HUES6 (cell line): ENCODE measurements around the gene SNX8.
"Not testable (repeated sequence)": the region's sequence is repeated elsewhere in the genome, so short reads cannot be mapped to it uniquely, and the experiment has no call there.

Experiments used
- H3K27ac ChIP-seq: 2 replicates; pipeline ENCODE4 v1.7.0; 2013; ENCODE audit warnings: low read depth, mild to moderate bottlenecking, low read length, inconsistent platforms
- H3K27me3 ChIP-seq: 2 replicates; pipeline ENCODE4 v1.6.1; 2013; ENCODE audit warnings: low read length; ENCODE audit not compliant: control insufficient read depth, insufficient read depth
- H3K36me3 ChIP-seq: 2 replicates; pipeline ENCODE4 v1.6.1; 2013; ENCODE audit warnings: low read length; ENCODE audit not compliant: control insufficient read depth, insufficient read depth
- H3K4me1 ChIP-seq: 2 replicates; pipeline ENCODE4 v1.6.1; 2013; ENCODE audit warnings: low read length; ENCODE audit not compliant: control insufficient read depth, insufficient read depth
- H3K4me3 ChIP-seq: 2 replicates; pipeline ENCODE4 v1.5.1; 2013; ENCODE audit warnings: low read depth, low read length
- H3K9ac ChIP-seq: one replicate; pipeline ENCODE4 v1.6.1; 2013; ENCODE audit warnings: mild to moderate bottlenecking, low read length
- H3K9me3 ChIP-seq: 2 replicates; pipeline ENCODE4 v1.6.1; 2013; ENCODE audit warnings: low read depth, low read length; ENCODE audit not compliant: control insufficient read depth, insufficient read depth

SNX8 gene

DNA sequence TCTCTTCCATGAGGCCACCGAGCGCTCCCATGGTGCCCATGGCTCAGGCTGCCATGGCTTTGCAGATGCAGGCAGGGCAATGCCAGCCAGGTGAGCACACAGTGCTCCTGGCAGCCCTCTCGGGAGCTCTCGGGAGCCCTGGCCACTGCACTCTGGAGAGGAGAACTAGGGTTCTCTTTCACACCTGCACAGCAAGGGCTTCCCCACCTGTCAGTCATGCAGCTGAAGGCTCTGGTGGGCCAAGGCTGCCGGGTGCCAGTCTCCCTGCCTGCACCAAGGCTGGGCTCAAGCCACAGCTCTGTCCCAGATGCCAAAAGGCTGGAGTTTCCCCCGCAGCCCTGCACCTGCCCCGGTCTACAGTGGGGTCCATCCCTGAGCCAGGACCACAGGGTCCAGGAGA, 39.6 kb downstream of the SNX8 start:
- Histone ChIP-seq H3K4me1 (peaks cover 17% of the 10 kb centered on the region), H3K9ac (no peak overlapping the region), H3K9me3 (no peaks in the 10 kb centered on the region), H3K27ac (no peak overlapping the region), H3K36me3 (peaks cover 27% of the 10 kb centered on the region), H3K27me3 (no peaks in the 10 kb centered on the region), H3K4me3 (no peak overlapping the region)

- Histone ChIP-seq H3K9ac (no peak overlapping the region), H3K27ac (no peak overlapping the region), H3K36me3 (peaks cover 27% of the 10 kb centered on the region), H3K4me1 (peaks cover 20% of the 10 kb centered on the region), H3K9me3 (no peaks in the 10 kb centered on the region), H3K4me3 (no peak overlapping the region), H3K27me3 (no peaks in the 10 kb centered on the region)
Observed at GRCh38 chr7:2273866-2274265, 40.4 kb downstream of the SNX8 start.

DNA sequence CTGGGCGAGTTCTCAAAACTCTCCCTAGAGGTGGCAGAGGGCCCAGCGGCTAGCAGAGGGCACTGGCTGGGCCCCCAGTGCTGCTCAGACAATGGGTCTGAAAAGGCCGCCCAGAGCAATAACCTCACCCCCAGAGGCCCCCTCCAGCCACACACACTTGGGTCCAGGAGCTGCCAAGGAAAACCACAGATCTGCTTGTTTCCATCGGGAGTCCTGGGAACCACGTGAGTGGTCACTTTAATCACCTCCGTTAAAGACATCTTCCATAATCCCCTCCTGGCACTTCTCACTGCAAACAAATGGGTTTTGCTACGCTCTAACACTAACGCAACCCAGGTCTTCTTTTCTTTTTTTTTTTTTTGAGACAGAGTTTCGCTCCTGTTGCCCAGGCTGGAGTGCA, 42.2 kb downstream of the SNX8 start:
- peaks cover 20% of the 10 kb centered on the region for H3K4me1 ChIP-seq
- no peaks in the 10 kb centered on the region for H3K27me3 ChIP-seq
- H3K36me3 ChIP-seq, result peaks cover 24% of the 10 kb centered on the region
- H3K9me3 ChIP-seq, result peaks cover under 1% of the 10 kb centered on the region
- H3K9ac ChIP-seq, result no peak overlapping the region
- no peak overlapping the region for H3K27ac ChIP-seq
- no peak overlapping the region for H3K4me3 ChIP-seq

- Histone ChIP-seq H3K4me1 (peaks cover 20% of the 10 kb centered on the region), H3K27me3 (no peaks in the 10 kb centered on the region), H3K9me3 (peaks cover 5% of the 10 kb centered on the region), H3K36me3 (peaks cover 27% of the 10 kb centered on the region), H3K27ac (no peak overlapping the region), H3K9ac (no peak overlapping the region), H3K4me3 (no peak overlapping the region)
Observed at GRCh38 chr7:2271273-2272026, 42.8 kb downstream of the SNX8 start.

GRCh38 chr7:2270495-2270894, 43.7 kb downstream of the SNX8 start:
- peaks cover 20% of the 10 kb centered on the region for H3K4me1 ChIP-seq
- peaks cover 5% of the 10 kb centered on the region for H3K9me3 ChIP-seq
- H3K27me3 ChIP-seq, result no peaks in the 10 kb centered on the region
- peaks cover 25% of the 10 kb centered on the region for H3K36me3 ChIP-seq
- H3K27ac ChIP-seq, result peak overlapping the region; percentile 82
- H3K9ac ChIP-seq, result peak overlapping the region; percentile 44
- H3K4me3 ChIP-seq, result no peak overlapping the region

DNA sequence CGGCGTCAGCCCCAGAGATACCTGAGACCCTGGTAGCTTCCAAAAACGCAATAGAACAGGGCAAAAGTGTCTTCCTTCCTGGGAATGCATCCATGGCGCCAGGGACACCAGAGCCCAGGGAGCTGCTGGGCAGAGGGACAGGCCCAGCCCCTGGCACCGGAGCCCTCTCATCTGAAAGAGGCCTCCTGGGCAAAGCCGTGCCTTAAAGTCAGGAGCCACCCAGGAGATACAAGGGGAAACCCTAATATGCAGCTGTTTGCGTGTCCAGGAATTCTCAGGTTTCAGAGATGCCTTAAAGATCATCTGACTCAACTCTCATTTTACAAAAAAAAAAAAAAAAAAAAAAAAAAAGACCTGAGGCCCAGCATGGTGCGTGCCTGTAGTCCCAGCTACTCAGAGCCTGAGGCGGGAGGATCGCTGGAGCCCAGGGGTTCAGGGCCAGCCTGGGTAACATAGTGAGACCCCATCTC, 44.2 kb downstream of the SNX8 start:
- Histone ChIP-seq H3K27ac (peak overlapping the region; percentile 82), H3K9ac (peak overlapping the region; percentile 70), H3K4me3 (peak overlapping the region; percentile 19; the same call in 1 of the 2 replicates), H3K9me3 (peaks cover 5% of the 10 kb centered on the region), H3K27me3 (no peaks in the 10 kb centered on the region), H3K36me3 (peaks cover 22% of the 10 kb centered on the region), H3K4me1 (peaks cover 20% of the 10 kb centered on the region)

- peaks cover 20% of the 10 kb centered on the region for H3K4me1 ChIP-seq
- H3K27me3 ChIP-seq, H3K9me3 ChIP-seq: not testable (repeated sequence)
- H3K9ac ChIP-seq, result peak overlapping the region; percentile 70
- H3K36me3 ChIP-seq, result peaks cover 18% of the 10 kb centered on the region
- peak overlapping the region; percentile 19; the same call in 1 of the 2 replicates for H3K4me3 ChIP-seq
- H3K27ac ChIP-seq, result peak overlapping the region; percentile 82
Observed at GRCh38 chr7:2269089-2269990, 44.9 kb downstream of the SNX8 start.

DNA sequence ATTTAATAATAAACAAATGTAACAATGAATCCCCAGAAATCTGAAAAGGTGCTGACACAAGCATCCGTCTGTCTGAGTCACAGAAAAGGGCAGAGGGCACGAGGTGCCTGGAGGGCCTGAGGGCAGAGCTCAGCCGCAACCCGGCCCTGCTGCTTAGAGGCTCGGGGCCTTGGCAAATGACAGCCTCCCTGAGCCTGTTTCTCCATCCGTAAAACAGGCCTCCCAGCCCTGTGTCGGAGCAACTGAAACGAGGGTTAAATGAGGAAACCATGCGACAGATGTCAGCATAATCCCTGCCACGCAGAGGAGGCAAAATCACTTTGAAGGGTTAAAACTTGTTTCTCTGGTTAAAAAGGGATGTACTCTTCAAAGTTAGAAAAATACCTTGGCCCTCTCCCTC, 47.3 kb downstream of the SNX8 start:
- H3K27ac ChIP-seq, result no peak overlapping the region
- no peak overlapping the region for H3K4me3 ChIP-seq
- peaks cover 31% of the 10 kb centered on the region for H3K36me3 ChIP-seq
- H3K27me3 ChIP-seq, result no peaks in the 10 kb centered on the region
- no peak overlapping the region for H3K9ac ChIP-seq
- H3K9me3 ChIP-seq, result peaks cover 5% of the 10 kb centered on the region
- peaks cover 20% of the 10 kb centered on the region for H3K4me1 ChIP-seq

DNA sequence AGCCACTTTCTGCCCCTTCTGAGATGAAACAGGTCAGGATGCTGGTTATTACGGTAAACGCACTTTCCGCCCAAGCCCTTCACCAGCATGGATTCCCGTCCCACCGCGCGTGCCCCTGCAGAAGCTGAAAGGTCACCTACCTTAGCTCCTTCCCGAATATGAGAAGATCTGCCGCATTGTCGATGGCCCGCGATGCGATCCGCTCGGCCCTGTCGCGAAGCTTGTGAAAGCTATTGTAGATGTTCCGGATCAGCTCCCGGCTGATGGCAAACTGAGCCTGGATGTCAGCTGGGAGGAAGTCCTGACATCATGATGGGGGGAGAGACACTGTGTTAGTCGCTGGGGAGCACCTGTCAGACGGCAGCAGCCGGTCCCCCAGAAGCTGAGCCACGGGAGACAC, 50.1 kb downstream of the SNX8 start:
- H3K9me3 ChIP-seq, result peaks cover 5% of the 10 kb centered on the region
- H3K27ac ChIP-seq, result no peak overlapping the region
- no peak overlapping the region for H3K4me3 ChIP-seq
- H3K36me3 ChIP-seq, result peaks cover 40% of the 10 kb centered on the region
- no peak overlapping the region for H3K9ac ChIP-seq
- H3K27me3 ChIP-seq, result no peaks in the 10 kb centered on the region
- no peaks in the 10 kb centered on the region for H3K4me1 ChIP-seq

GRCh38 chr7:2263176-2263575, 51.1 kb downstream of the SNX8 start:
- H3K27me3 ChIP-seq, result no peaks in the 10 kb centered on the region
- H3K4me3 ChIP-seq, result no peak overlapping the region
- H3K27ac ChIP-seq, result no peak overlapping the region
- H3K9ac ChIP-seq, result no peak overlapping the region
- H3K9me3 ChIP-seq, result peaks cover 5% of the 10 kb centered on the region
- no peaks in the 10 kb centered on the region for H3K4me1 ChIP-seq
- H3K36me3 ChIP-seq, result peaks cover 45% of the 10 kb centered on the region

DNA sequence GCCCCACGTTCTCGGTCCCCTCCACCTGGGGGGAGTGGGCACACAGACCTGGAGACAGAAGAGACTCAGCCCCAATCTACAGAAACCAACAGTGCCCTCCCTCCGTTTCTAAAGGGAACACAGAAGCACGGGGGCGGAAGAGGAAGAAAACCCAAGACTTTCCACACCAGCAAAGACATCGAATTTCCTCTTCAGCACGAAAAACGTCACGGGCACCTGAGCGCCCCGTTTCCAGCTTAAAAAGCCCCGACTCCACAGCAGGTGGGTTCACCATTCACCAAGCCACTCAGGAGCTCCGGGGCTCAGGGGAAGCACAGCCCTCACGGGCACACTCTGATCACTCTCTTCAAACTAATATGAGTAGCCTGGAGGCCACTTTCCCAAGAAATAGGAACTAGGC, 52.6 kb downstream of the SNX8 start:
- Histone ChIP-seq H3K27ac (no peak overlapping the region), H3K9ac (no peak overlapping the region), H3K4me3 (no peak overlapping the region), H3K9me3 (peaks cover under 1% of the 10 kb centered on the region; the same call in 1 of the 2 replicates), H3K36me3 (peaks cover 52% of the 10 kb centered on the region), H3K27me3 (no peaks in the 10 kb centered on the region), H3K4me1 (no peaks in the 10 kb centered on the region)
